ENCODE data around the gene TUBB1.
"Not testable (repeated sequence)": the region's sequence is repeated elsewhere in the genome, so short reads cannot be mapped to it uniquely, and the experiment has no call there.

Gene TUBB1

GRCh38 chr20:59008715-59009336 is 10.4 kb upstream of the TUBB1 start:
- DNase-seq (ENCODE audit: low read depth): no peak
- H3K4me3 ChIP-seq (ENCODE audit: low read depth, low read length): no peak overlapping the region
- no peak for TF ChIP-seq MAX (IDR thresholded peaks at IDR 0.05; ENCODE audit: low read depth, low read length)
- TF ChIP-seq MYC (IDR thresholded peaks at IDR 0.05; ENCODE audit: low read depth, low read length): no peak
- TF ChIP-seq CTCF (IDR thresholded peaks at IDR 0.05; ENCODE audit: low read depth, low read length): no peak
- no peak for TF ChIP-seq POLR2A (IDR thresholded peaks at IDR 0.05; ENCODE audit: extremely low read depth, insufficient read length)

GRCh38 chr20:59010321-59010994 is 8.8 kb upstream of the TUBB1 start:
- TF ChIP-seq POLR2A (IDR thresholded peaks at IDR 0.05; ENCODE audit: extremely low read depth, insufficient read length): no peak
- TF ChIP-seq CTCF (IDR thresholded peaks at IDR 0.05; ENCODE audit: low read depth, low read length): no peak
- TF ChIP-seq MAX (IDR thresholded peaks at IDR 0.05; ENCODE audit: low read depth, low read length): no peak
- TF ChIP-seq MYC (IDR thresholded peaks at IDR 0.05; ENCODE audit: low read depth, low read length): no peak
- no peak overlapping the region for H3K4me3 ChIP-seq (ENCODE audit: low read depth, low read length)
- no peak for DNase-seq (ENCODE audit: low read depth)

GRCh38 chr20:59010995-59011873 is 8.0 kb upstream of the TUBB1 start:
- DNase-seq (ENCODE audit: low read depth): no peak

GRCh38 chr20:59011874-59012157 is 7.4 kb upstream of the TUBB1 start:
- DNase-seq (ENCODE audit: low read depth); H3K4me3 ChIP-seq (ENCODE audit: low read depth, low read length): not testable (repeated sequence)

More at GRCh38 chr20:59010995-59011873, 8.0 kb upstream of the TUBB1 start:
- TF ChIP-seq POLR2A (IDR thresholded peaks at IDR 0.05; ENCODE audit: extremely low read depth, insufficient read length): no peak
- no peak for TF ChIP-seq CTCF (IDR thresholded peaks at IDR 0.05; ENCODE audit: low read depth, low read length)
- no peak for TF ChIP-seq MAX (IDR thresholded peaks at IDR 0.05; ENCODE audit: low read depth, low read length)
- TF ChIP-seq MYC (IDR thresholded peaks at IDR 0.05; ENCODE audit: low read depth, low read length): no peak
- H3K4me3 ChIP-seq (ENCODE audit: low read depth, low read length): no peak overlapping the region

GRCh38 chr20:59013031-59013951 is 5.9 kb upstream of the TUBB1 start:
- no peak overlapping the region for H3K4me3 ChIP-seq (ENCODE audit: low read depth, low read length)
- no peak for DNase-seq (ENCODE audit: low read depth)
- TF ChIP-seq CTCF (IDR thresholded peaks at IDR 0.05; ENCODE audit: low read depth, low read length): no peak
- TF ChIP-seq MAX (IDR thresholded peaks at IDR 0.05; ENCODE audit: low read depth, low read length): no peak
- TF ChIP-seq MYC (IDR thresholded peaks at IDR 0.05; ENCODE audit: low read depth, low read length): no peak
- TF ChIP-seq POLR2A (IDR thresholded peaks at IDR 0.05; ENCODE audit: extremely low read depth, insufficient read length): no peak

Data from NB4 (cell line).